Measurements from ENCODE around the gene KLHL5. TPM values are rescaled to one million over a fixed set of nuclear protein-coding genes. Genes with fewer than 3 reads are reported as not detected.

Gene KLHL5, protein sequence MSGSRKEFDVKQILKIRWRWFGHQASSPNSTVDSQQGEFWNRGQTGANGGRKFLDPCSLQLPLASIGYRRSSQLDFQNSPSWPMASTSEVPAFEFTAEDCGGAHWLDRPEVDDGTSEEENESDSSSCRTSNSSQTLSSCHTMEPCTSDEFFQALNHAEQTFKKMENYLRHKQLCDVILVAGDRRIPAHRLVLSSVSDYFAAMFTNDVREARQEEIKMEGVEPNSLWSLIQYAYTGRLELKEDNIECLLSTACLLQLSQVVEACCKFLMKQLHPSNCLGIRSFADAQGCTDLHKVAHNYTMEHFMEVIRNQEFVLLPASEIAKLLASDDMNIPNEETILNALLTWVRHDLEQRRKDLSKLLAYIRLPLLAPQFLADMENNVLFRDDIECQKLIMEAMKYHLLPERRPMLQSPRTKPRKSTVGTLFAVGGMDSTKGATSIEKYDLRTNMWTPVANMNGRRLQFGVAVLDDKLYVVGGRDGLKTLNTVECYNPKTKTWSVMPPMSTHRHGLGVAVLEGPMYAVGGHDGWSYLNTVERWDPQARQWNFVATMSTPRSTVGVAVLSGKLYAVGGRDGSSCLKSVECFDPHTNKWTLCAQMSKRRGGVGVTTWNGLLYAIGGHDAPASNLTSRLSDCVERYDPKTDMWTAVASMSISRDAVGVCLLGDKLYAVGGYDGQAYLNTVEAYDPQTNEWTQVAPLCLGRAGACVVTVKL
- 47.7 and 74.7 TPM in 2 replicates for total RNA-seq

DNA sequence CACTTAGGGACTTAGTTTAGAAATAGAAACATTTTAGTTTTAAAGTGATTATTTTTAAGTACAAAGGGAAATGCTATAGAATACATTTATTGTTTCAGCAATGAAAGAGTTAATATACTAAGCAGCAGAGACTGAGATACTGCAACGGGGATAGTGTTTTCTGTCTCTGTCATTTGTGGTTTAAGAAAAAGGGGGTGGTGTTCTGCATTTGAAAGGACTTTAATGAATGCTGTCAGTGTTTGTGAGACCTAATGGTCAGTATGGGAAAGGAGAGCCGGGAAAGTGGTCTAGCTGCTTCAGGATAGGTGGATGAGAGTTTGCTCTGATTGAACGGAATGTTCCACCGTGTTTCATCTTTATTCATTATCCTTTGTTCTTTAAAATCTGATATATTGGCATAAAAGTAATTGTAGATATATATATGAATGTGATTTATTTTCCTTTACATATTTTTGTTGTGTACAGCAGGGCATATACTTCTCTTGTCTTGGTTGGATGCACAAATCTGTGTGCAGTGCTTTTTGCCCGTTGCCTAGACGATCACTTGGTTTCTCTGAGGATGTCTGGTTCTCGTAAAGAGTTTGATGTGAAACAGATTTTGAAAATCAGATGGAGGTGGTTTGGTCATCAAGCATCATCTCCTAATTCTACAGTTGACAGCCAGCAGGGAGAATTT is at the start of gene KLHL5:
TSS of gene KLHL5 (plus strand) at position 139 of the 676 bp plus-strand sequence. CDS start at position 560, 421 bp downstream.

DNA sequence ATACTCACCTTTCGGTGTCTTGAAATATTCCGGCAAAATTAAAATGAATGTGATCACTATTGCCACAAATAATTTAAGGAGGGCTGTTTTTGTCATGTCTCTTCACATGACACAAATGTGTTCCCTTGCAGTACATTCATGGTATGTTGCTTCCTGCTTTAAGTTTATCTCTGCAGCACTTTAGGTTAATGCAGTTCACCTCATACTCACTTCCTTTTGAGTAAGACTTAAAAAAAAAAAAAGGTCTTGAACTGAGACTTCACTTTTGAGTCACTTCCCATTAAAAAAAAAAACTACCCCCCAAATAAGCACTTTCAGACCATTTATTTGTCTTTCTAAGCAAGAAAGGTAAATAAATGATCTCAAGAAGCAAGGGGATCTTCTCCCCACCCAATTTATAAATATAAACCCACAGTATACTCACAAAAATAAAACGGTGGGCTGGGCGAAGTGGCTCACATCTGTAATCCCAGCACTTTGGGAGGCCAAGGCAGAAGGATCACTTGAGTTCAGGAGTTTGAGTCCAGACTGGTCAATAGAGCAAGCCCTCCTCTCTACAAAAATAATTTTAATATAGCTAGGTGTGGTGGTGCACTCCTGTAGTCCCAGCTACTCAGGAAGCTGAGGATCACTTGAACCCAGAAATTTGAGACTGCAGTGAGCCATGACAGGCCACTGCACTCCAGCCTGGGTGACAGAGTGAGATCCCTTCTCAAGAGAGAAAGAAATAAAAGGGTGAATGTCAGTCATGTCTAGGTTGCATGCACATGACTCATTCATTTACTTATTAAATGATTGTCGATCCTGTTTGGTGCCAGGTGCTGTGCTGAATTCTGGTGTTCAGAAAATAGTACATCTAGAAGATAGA is 29.6 kb upstream of the KLHL5 start, which contains the start of gene TMEM156:
TSS of gene TMEM156 (minus strand) at position 192 of the 868 bp plus-strand sequence. CDS start at position 96, 96 bp downstream.

Other genes starting within 250 kb of the KLHL5 start
- gene TLR6, start 205.4 kb upstream of the KLHL5 start, total RNA-seq = 2.3 and 2.5 TPM in 2 replicates
- gene FAM114A1, start 194.4 kb upstream of the KLHL5 start, total RNA-seq = 489 and 527 TPM in 2 replicates
- under 0.01 and 0.58 TPM in 2 replicates for gene TMEM156, start 29.8 kb upstream of the KLHL5 start, total RNA-seq
- gene WDR19, start 120.3 kb downstream of the KLHL5 start, total RNA-seq = 15.9 and 44.0 TPM in 2 replicates